OCI-LY7 (cell line): ENCODE results near the gene PIGL. TPM values are rescaled to one million over a fixed set of nuclear protein-coding genes. Genes with fewer than 3 reads are reported as not detected.
A peak's percentile ranks its signal among the peaks of the same experiment; 100 is the strongest.
"Not testable (repeated sequence)": the region's sequence is repeated elsewhere in the genome, so short reads cannot be mapped to it uniquely, and the experiment has no call there.

ENCODE experiments used
- BruUV-seq: library from RNA; stranded (reverse); fragments of 400-500 nt; replicated peaks from 2 replicates; lab custom pipeline; 2021; lab: Mats Ljungman, UMichigan
- CTCF ChIA-PET: fragments of 300-600 bp; sonication (Branson Sonifier 250); formaldehyde crosslinking; loops from one replicate; lab custom pipeline; 2022; ENCODE audit warnings: antibody characterized with exemption; ENCODE audit not compliant: unreplicated experiment; lab: Charles Lee
- POLR2A ChIA-PET: fragments of 300-600 bp; sonication (Branson Sonifier 250); formaldehyde crosslinking; loops from one replicate; lab custom pipeline; 2022; ENCODE audit warnings: antibody characterized with exemption; lab: Charles Lee
- DNase-seq: peaks from one replicate; pipeline ENCODE4 v3.0.0-alpha.2; 2015; ENCODE audit warnings: low spot score
- H2AFZ ChIP-seq: fragments of 200-600 bp; sonication (generic), shearing (Covaris generic); 2 replicates; pipeline ENCODE4 v1.6.1; 2014; ENCODE audit warnings: mild to moderate bottlenecking, antibody characterized with exemption, low read length, moderate library complexity
- H3K27ac ChIP-seq: fragments of 200-600 bp; sonication (generic); 2 replicates; pipeline ENCODE4 v1.5.1; 2014; ENCODE audit warnings: mixed run types, low read depth, mild to moderate bottlenecking, moderate library complexity, low read length, inconsistent platforms; ENCODE audit not compliant: poor library complexity, severe bottlenecking
- H3K36me3 ChIP-seq: fragments of 200-600 bp; sonication (generic); 2 replicates; pipeline ENCODE4 v1.6.1; 2014; ENCODE audit warnings: mild to moderate bottlenecking, antibody characterized with exemption, low read length, moderate library complexity, mixed read lengths; ENCODE audit not compliant: insufficient read depth
- H3K4me1 ChIP-seq: fragments of 200-600 bp; sonication (generic); 2 replicates; pipeline ENCODE4 v1.5.1; 2014; ENCODE audit warnings: mild to moderate bottlenecking, low read length; ENCODE audit not compliant: insufficient read depth, poor library complexity, severe bottlenecking
- H3K4me2 ChIP-seq: fragments of 200-600 bp; sonication (generic); 2 replicates; pipeline ENCODE4 v1.6.1; 2014; ENCODE audit warnings: mild to moderate bottlenecking, low read length
- H3K4me3 ChIP-seq: fragments of 200-600 bp; sonication (generic); 2 replicates; pipeline ENCODE4 v1.5.1; 2014; ENCODE audit warnings: mild to moderate bottlenecking, low read depth, low read length; ENCODE audit not compliant: poor library complexity, severe bottlenecking
- H3K79me2 ChIP-seq: fragments of 200-600 bp; sonication (generic); 2 replicates; pipeline ENCODE4 v1.6.1; 2016; ENCODE audit warnings: low read depth, mild to moderate bottlenecking, low read length, moderate library complexity, mixed read lengths; ENCODE audit not compliant: insufficient read depth
- H3K9me2 ChIP-seq: fragments of 200-600 bp; sonication (generic); 2 replicates; pipeline ENCODE4 v1.6.1; 2016; ENCODE audit warnings: mild to moderate bottlenecking, low read length, mixed read lengths; ENCODE audit not compliant: insufficient read depth
- H3K9me3 ChIP-seq: fragments of 200-600 bp; sonication (generic); 2 replicates; pipeline ENCODE4 v1.6.1; 2014; ENCODE audit warnings: mild to moderate bottlenecking, mixed run types, low read length, mixed read lengths
- H4K20me1 ChIP-seq: fragments of 200-600 bp; sonication (generic); 2 replicates; pipeline ENCODE4 v1.6.1; 2014; ENCODE audit warnings: mild to moderate bottlenecking, antibody characterized with exemption, low read length, moderate library complexity, mixed read lengths; ENCODE audit not compliant: insufficient read depth
- CTCF ChIP-seq: fragments of 200-600 bp; sonication (generic); conservative IDR thresholded peaks from 2 replicates; pipeline ENCODE4 v1.5.1; 2014; ENCODE audit warnings: mild to moderate bottlenecking, antibody characterized with exemption, low read length, moderate library complexity, mixed read lengths
- EZH2phosphoT487 ChIP-seq: fragments of 200-600 bp; sonication (generic); IDR thresholded peaks from 2 replicates; pipeline ENCODE4 v1.6.1; 2018; ENCODE audit warnings: low read depth, borderline replicate concordance, mild to moderate bottlenecking, mixed run types, antibody characterized with exemption, low read length, moderate library complexity, mixed read lengths
- intact Hi-C: fragments of 100-400 bp; cut with micrococcal nuclease; formaldehyde crosslinking; loops from one replicate; pipeline ENCODE4 v1.10.0; 2022; ENCODE audit not compliant: unreplicated experiment
- total RNA-seq, 2 experiments: library from RNA; depleted of rRNA in 1 of 2; stranded (reverse); fragments of >200 nt in 1 of 2; shearing (Covaris generic) in 1 of 2; gene quantifications; 2 replicates each; pipeline ENCODE4 v1.2.3, GENCODE V29; 2014 to 2022

PIGL gene
- total RNA-seq, 2 experiments from 2014 or later: 39.4 to 43.6 TPM

- Histone ChIP-seq H3K79me2 (peaks cover 78% of the 10 kb centered on the region), H3K4me1 (peaks cover 13% of the 10 kb centered on the region)
- H3K4me2 ChIP-seq, DNase-seq, H4K20me1 ChIP-seq, H3K27ac ChIP-seq, H3K9me3 ChIP-seq, H3K36me3 ChIP-seq, H3K4me3 ChIP-seq, H3K9me2 ChIP-seq, POLR2A ChIA-PET, intact Hi-C loops, CTCF ChIA-PET, H2AFZ ChIP-seq, BruUV-seq: not testable (repeated sequence)
Observed at GRCh38 chr17:16204763-16205162, 12.2 kb upstream of the PIGL start.

GRCh38 chr17:16211590-16211989 is 5.4 kb upstream of the PIGL start:
- Histone ChIP-seq H3K4me2 (no peak overlapping the region), H4K20me1 (peaks cover 16% of the 10 kb centered on the region; the same call in 1 of the 2 replicates), H3K79me2 (peaks cover 73% of the 10 kb centered on the region), H3K27ac (no peak overlapping the region), H3K36me3 (no peaks in the 10 kb centered on the region), H2AFZ (no peak overlapping the region), H3K4me1 (peaks cover 18% of the 10 kb centered on the region), H3K9me3 (peaks cover 4% of the 10 kb centered on the region; the same call in 1 of the 2 replicates), H3K9me2 (no peaks in the 10 kb centered on the region), H3K4me3 (no peak overlapping the region)
- CTCF ChIA-PET: no interaction called here
- DNase-seq: no peak
- BruUV-seq: no TSS peak
- intact Hi-C loops: no loop called here
- POLR2A ChIA-PET: no interaction called here
- TF ChIP-seq EZH2phosphoT487 (no peak), CTCF (no peak)

GRCh38 chr17:16212793-16213192 is 4.2 kb upstream of the PIGL start:
- TF ChIP-seq CTCF (no peak), EZH2phosphoT487 (no peak)
- Histone ChIP-seq H3K4me1 (peaks cover 20% of the 10 kb centered on the region), H4K20me1 (peaks cover 16% of the 10 kb centered on the region; the same call in 1 of the 2 replicates), H3K4me3 (no peak overlapping the region), H3K9me2 (no peaks in the 10 kb centered on the region), H2AFZ (no peak overlapping the region), H3K4me2 (peak overlapping the region; percentile 3; the same call in 1 of the 2 replicates), H3K27ac (no peak overlapping the region), H3K79me2 (peaks cover 75% of the 10 kb centered on the region), H3K36me3 (no peaks in the 10 kb centered on the region), H3K9me3 (peaks cover 4% of the 10 kb centered on the region; the same call in 1 of the 2 replicates)
- ChIA-PET POLR2A (interaction anchor here (0.6 kb wide), 4 partner anchors 12 to 1471 kb away, joined by 3 to 6 read pairs (median 3); no protein-coding TSS in a partner anchor), CTCF (no interaction called here)
- no peak for DNase-seq
- intact Hi-C loops: no loop called here
- BruUV-seq: no TSS peak
